ENCODE results near the gene C4BPA.

C4BPA gene

DNA sequence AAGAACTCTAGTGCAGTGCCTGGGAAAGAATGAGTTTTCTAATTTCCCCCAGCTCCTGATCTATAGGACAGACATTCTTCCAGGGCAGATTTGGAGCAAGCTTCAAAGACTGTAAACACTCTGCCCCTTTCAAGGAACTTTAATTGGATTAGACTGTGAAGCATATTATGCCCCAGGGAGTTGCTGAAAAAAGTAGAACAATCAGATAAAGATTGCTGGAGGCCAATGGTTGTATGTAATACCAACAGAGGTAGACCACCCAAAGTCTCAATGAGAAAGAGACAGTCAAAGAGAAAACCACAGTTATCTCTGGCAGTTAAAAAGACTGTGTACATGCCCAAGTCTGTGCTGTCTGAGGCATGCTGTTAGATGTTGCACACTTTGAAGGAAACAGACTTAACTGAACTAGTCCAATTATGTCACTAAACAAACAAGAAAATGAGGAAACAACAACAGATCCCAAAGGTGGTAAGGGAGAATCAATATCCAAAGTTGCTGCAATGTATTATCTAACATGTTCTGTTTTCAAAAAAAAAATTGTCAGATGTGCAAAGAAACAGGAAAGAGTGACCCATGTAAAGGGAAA lies 24.4 kb downstream of the C4BPA start:
- Histone ChIP-seq H3K36me3 (ENCODE audit: control insufficient read depth, insufficient read depth, low read length, severe bottlenecking) (no peaks in the 10 kb centered on the region), H3K27me3 (replicated peaks; ENCODE audit: control insufficient read depth, insufficient read depth, low read length) (no peaks in the 10 kb centered on the region), H3K4me1 (ENCODE audit: control insufficient read depth, insufficient read depth, low read length) (no peaks in the 10 kb centered on the region), H3K9ac (ENCODE audit: low read length) (no peak overlapping the region), H3K9me3 (ENCODE audit: control insufficient read depth, low read length) (peaks cover 33% of the 10 kb centered on the region), H3K4me3 (ENCODE audit: low read length) (no peak overlapping the region)
- no peak for DNase-seq (ENCODE audit: low read depth)

GRCh38 chr1:207129053-207129452 lies 25.0 kb downstream of the C4BPA start:
- Histone ChIP-seq H3K9ac (ENCODE audit: low read length) (no peak overlapping the region), H3K4me3 (ENCODE audit: low read length) (no peak overlapping the region), H3K36me3 (ENCODE audit: control insufficient read depth, insufficient read depth, low read length, severe bottlenecking) (no peaks in the 10 kb centered on the region), H3K9me3 (ENCODE audit: control insufficient read depth, low read length) (peaks cover 33% of the 10 kb centered on the region), H3K27me3 (replicated peaks; ENCODE audit: control insufficient read depth, insufficient read depth, low read length) (no peaks in the 10 kb centered on the region), H3K4me1 (ENCODE audit: control insufficient read depth, insufficient read depth, low read length) (no peaks in the 10 kb centered on the region)
- DNase-seq (ENCODE audit: low read depth) = no peak

DNA sequence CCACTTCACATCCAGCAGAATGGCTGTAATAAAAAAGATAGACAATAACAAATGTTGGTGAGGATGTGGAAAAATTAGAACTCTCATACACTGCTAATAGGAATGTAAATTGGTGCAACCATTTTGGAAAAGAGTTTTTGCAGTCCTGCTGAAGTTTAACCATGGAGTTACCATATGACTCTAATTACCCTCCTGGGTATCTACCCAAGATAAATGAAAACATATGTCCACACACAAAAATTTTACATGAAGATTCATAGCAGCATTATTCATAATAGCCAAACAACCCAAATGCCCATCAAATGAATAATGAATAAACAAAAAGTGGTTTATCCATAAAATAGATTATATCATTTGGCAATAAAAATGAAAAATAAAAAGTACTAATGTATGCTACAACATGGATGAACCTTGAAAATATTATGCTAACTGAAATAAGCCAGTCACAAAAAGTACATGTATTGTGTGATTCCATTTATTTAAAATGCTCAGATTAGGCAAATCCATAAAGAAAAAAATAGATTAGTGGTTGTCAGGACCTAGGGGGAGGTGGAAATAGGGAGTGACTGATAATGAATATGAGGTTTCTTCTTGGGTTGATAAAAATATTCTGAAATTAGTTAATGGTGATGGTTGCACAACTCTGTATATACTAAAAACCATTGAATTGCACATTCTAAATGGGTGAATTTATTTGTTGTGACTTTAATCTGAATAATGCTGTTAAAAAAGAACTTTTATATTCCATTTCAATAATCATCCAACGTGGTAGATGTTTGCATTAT lies 26.4 kb downstream of the C4BPA start:
- no peak for DNase-seq (ENCODE audit: low read depth)
- Histone ChIP-seq H3K4me1 (ENCODE audit: control insufficient read depth, insufficient read depth, low read length) (no peaks in the 10 kb centered on the region), H3K9ac (ENCODE audit: low read length) (no peak overlapping the region), H3K36me3 (ENCODE audit: control insufficient read depth, insufficient read depth, low read length, severe bottlenecking) (no peaks in the 10 kb centered on the region), H3K27me3 (replicated peaks; ENCODE audit: control insufficient read depth, insufficient read depth, low read length) (no peaks in the 10 kb centered on the region), H3K4me3 (ENCODE audit: low read length) (no peak overlapping the region), H3K9me3 (ENCODE audit: control insufficient read depth, low read length) (peaks cover 30% of the 10 kb centered on the region)

DNA sequence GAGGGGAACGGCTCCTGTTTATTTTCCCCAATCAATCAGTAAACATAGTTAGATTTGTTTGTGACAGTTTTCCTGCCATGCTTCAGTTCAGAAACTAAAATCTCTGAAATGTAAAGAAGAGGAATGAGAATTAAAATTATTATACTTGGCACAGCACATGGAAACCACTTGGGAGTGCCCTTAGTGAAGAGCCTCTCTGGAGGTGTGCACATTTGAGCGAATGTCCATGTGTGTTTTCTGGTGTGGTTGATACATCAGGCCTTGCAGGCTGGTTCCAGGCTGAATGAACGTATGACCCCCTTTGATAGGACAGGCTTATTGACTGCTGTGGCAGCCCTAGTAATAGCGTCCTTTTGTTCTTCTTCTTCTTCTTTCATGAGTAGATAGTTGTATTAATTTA lies 27.1 kb downstream of the C4BPA start:
- Histone ChIP-seq H3K4me3 (ENCODE audit: low read length) (no peak overlapping the region), H3K9ac (ENCODE audit: low read length) (no peak overlapping the region), H3K27me3 (replicated peaks; ENCODE audit: control insufficient read depth, insufficient read depth, low read length) (no peaks in the 10 kb centered on the region), H3K4me1 (ENCODE audit: control insufficient read depth, insufficient read depth, low read length) (no peaks in the 10 kb centered on the region), H3K36me3 (ENCODE audit: control insufficient read depth, insufficient read depth, low read length, severe bottlenecking) (no peaks in the 10 kb centered on the region), H3K9me3 (ENCODE audit: control insufficient read depth, low read length) (peaks cover 29% of the 10 kb centered on the region)
- DNase-seq (ENCODE audit: low read depth) = no peak

DNA sequence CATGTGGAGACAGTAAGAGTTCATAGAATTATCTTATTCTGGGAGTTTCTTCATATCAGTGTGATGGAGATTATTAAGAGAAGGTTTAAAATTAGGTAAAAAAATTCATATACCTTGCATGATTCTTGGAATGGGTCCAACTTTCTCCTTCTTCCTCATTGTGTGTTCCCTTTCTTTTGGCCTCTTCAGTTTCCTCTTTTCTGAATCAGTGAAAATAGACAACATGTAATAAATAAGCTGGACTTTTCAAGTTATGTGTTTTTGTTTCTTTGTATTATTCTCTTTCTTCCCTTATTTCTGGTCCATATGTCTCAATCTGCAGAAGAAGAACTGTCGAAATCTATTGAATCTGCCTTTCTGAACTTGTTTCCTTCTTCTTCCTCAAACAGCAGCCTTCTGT lies 30.5 kb downstream of the C4BPA start:
- no peak for DNase-seq (ENCODE audit: low read depth)
- Histone ChIP-seq H3K9me3 (ENCODE audit: control insufficient read depth, low read length) (peaks cover 6% of the 10 kb centered on the region), H3K4me1 (ENCODE audit: control insufficient read depth, insufficient read depth, low read length) (no peaks in the 10 kb centered on the region), H3K27me3 (replicated peaks; ENCODE audit: control insufficient read depth, insufficient read depth, low read length) (no peaks in the 10 kb centered on the region), H3K36me3 (ENCODE audit: control insufficient read depth, insufficient read depth, low read length, severe bottlenecking) (no peaks in the 10 kb centered on the region), H3K9ac (ENCODE audit: low read length) (no peak overlapping the region), H3K4me3 (ENCODE audit: low read length) (no peak overlapping the region)

- no peaks in the 10 kb centered on the region for H3K9me3 ChIP-seq (ENCODE audit: control insufficient read depth, low read length)
- no peak for DNase-seq (ENCODE audit: low read depth)
- H3K4me1 ChIP-seq (ENCODE audit: control insufficient read depth, insufficient read depth, low read length) = no peaks in the 10 kb centered on the region
- H3K9ac ChIP-seq (ENCODE audit: low read length) = no peak overlapping the region
- no peaks in the 10 kb centered on the region for H3K36me3 ChIP-seq (ENCODE audit: control insufficient read depth, insufficient read depth, low read length, severe bottlenecking)
- H3K4me3 ChIP-seq (ENCODE audit: low read length) = no peak overlapping the region
- no peaks in the 10 kb centered on the region for H3K27me3 ChIP-seq (replicated peaks; ENCODE audit: control insufficient read depth, insufficient read depth, low read length)
These were observed 35.6 kb downstream of the C4BPA start for GRCh38 chr1:207139616-207140015.

- Histone ChIP-seq H3K36me3 (ENCODE audit: control insufficient read depth, insufficient read depth, low read length, severe bottlenecking) (no peaks in the 10 kb centered on the region), H3K9me3 (ENCODE audit: control insufficient read depth, low read length) (no peaks in the 10 kb centered on the region), H3K4me3 (ENCODE audit: low read length) (no peak overlapping the region), H3K27me3 (replicated peaks; ENCODE audit: control insufficient read depth, insufficient read depth, low read length) (no peaks in the 10 kb centered on the region), H3K4me1 (ENCODE audit: control insufficient read depth, insufficient read depth, low read length) (no peaks in the 10 kb centered on the region), H3K9ac (ENCODE audit: low read length) (no peak overlapping the region)
- DNase-seq (ENCODE audit: low read depth) = no peak
These were observed 36.5 kb downstream of the C4BPA start for GRCh38 chr1:207140536-207140935.

GRCh38 chr1:207145401-207146058 lies 41.5 kb downstream of the C4BPA start:
- Histone ChIP-seq H3K4me1 (ENCODE audit: control insufficient read depth, insufficient read depth, low read length) (no peaks in the 10 kb centered on the region), H3K4me3 (ENCODE audit: low read length) (no peak overlapping the region), H3K9ac (ENCODE audit: low read length) (no peak overlapping the region), H3K36me3 (ENCODE audit: control insufficient read depth, insufficient read depth, low read length, severe bottlenecking) (no peaks in the 10 kb centered on the region), H3K9me3 (ENCODE audit: control insufficient read depth, low read length) (peaks cover 3% of the 10 kb centered on the region), H3K27me3 (replicated peaks; ENCODE audit: control insufficient read depth, insufficient read depth, low read length) (no peaks in the 10 kb centered on the region)
- no peak for DNase-seq (ENCODE audit: low read depth)

GRCh38 chr1:207151920-207152319 lies 47.9 kb downstream of the C4BPA start:
- no peak for DNase-seq (ENCODE audit: low read depth)
- Histone ChIP-seq H3K4me3 (ENCODE audit: low read length) (no peak overlapping the region), H3K27me3 (replicated peaks; ENCODE audit: control insufficient read depth, insufficient read depth, low read length) (no peaks in the 10 kb centered on the region), H3K9ac (ENCODE audit: low read length) (no peak overlapping the region), H3K9me3 (ENCODE audit: control insufficient read depth, low read length) (peaks cover 4% of the 10 kb centered on the region), H3K4me1 (ENCODE audit: control insufficient read depth, insufficient read depth, low read length) (no peaks in the 10 kb centered on the region), H3K36me3 (ENCODE audit: control insufficient read depth, insufficient read depth, low read length, severe bottlenecking) (no peaks in the 10 kb centered on the region)

DNA sequence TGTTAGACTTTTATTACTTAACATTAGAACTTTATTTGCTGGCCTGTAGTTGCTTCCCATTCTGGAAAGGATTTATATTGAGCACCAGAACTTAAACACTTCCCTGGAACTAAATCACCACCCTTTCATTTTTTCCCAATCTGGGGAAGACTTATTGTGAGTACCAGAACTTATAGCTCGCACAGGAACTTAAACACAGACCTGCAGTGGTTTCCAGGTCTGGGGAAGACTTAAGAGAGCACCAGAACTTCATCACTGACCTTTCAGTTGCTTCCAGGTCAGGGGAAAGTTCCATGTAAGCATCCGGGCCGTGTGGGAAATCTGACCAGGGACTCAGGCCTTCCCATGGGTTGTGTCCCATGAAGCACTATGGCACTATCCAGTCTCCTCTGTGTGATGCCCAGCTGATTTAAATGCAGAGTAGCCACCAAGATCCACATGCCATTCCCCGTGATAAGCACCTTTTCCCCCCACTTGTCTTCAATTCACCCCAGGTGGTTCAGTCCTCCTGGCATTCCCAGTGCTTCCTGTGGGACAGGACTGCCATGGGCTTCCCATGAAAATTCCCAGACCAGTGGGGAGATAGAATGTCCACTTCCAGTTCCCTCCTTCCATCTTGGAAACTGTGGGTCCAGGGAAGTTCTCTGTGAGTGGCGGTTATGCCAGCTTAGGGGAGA lies 48.9 kb downstream of the C4BPA start:
- Histone ChIP-seq H3K9ac (ENCODE audit: low read length) (no peak overlapping the region), H3K36me3 (ENCODE audit: control insufficient read depth, insufficient read depth, low read length, severe bottlenecking) (no peaks in the 10 kb centered on the region), H3K4me1 (ENCODE audit: control insufficient read depth, insufficient read depth, low read length) (no peaks in the 10 kb centered on the region), H3K4me3 (ENCODE audit: low read length) (no peak overlapping the region), H3K9me3 (ENCODE audit: control insufficient read depth, low read length) (peaks cover 4% of the 10 kb centered on the region), H3K27me3 (replicated peaks; ENCODE audit: control insufficient read depth, insufficient read depth, low read length) (no peaks in the 10 kb centered on the region)
- DNase-seq (ENCODE audit: low read depth) = no peak

DNA sequence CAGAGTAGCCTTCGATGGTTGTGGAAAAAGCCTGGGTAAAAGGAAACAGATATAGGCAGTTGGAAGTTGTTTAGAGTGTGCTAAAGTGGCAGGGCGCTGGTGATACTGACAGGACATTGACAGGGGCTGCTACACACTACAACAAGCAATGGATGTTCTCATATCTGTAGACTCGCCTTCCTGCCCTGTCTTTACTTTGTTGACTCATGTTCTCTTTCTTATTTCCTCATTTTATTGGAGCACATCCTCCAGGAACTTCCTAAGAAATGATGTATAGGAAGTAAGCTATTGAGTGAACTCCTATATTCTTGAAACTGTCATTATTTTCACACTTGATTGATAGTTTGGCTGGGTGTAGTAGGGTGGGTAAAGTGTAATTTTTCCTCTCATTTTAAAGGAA lies 51.0 kb downstream of the C4BPA start:
- Histone ChIP-seq H3K36me3 (ENCODE audit: control insufficient read depth, insufficient read depth, low read length, severe bottlenecking) (no peaks in the 10 kb centered on the region), H3K9me3 (ENCODE audit: control insufficient read depth, low read length) (peaks cover 4% of the 10 kb centered on the region)

More for the DNA sequence above, 51.0 kb downstream of the C4BPA start:
- no peaks in the 10 kb centered on the region for H3K27me3 ChIP-seq (replicated peaks; ENCODE audit: control insufficient read depth, insufficient read depth, low read length)
- H3K9ac ChIP-seq (ENCODE audit: low read length) = no peak overlapping the region
- no peak overlapping the region for H3K4me3 ChIP-seq (ENCODE audit: low read length)
- no peaks in the 10 kb centered on the region for H3K4me1 ChIP-seq (ENCODE audit: control insufficient read depth, insufficient read depth, low read length)
- no peak for DNase-seq (ENCODE audit: low read depth)
